ENCODE data around the gene NTHL1.
A peak's percentile ranks its signal among the peaks of the same experiment; 100 is the strongest.

NTHL1 gene

GRCh38 chr16:2027024-2028010 lies 20.3 kb downstream of the NTHL1 start:
- H3K36me3 ChIP-seq (ENCODE audit: insufficient read depth, low read length), result no peaks in the 10 kb centered on the region; the same call in 1 of the 2 replicates
- peaks cover 10% of the 10 kb centered on the region; the same call in 1 of the 2 replicates for H3K4me1 ChIP-seq (ENCODE audit: insufficient read depth, low read length)
- peak overlapping the region; percentile 49; the same call in 1 of the 2 replicates for H3K9ac ChIP-seq (ENCODE audit: low read depth, low read length)
- H3K9me3 ChIP-seq (ENCODE audit: control insufficient read depth, insufficient read depth, low read length), result no peaks in the 10 kb centered on the region

- Histone ChIP-seq H3K9ac (ENCODE audit: low read depth, low read length) (peak within 1 kb of the TSS; percentile 49; the same call in 1 of the 2 replicates), H3K36me3 (ENCODE audit: insufficient read depth, low read length) (no peaks in the 10 kb centered on the region; the same call in 1 of the 2 replicates)
These were observed 21.1 kb downstream of the NTHL1 start, which contains the start of gene NHERF2 for GRCh38 chr16:2026461-2027023. TSS of gene NHERF2 (plus strand) at chr16:2026902. CDS start at chr16:2027006, 104 bp downstream.

GRCh38 chr16:2025878-2026460 lies 21.7 kb downstream of the NTHL1 start:
- Histone ChIP-seq H3K9ac (ENCODE audit: low read depth, low read length) (peak overlapping the region; percentile 44; the same call in 1 of the 2 replicates), H3K4me1 (ENCODE audit: insufficient read depth, low read length) (peaks cover 6% of the 10 kb centered on the region; the same call in 1 of the 2 replicates), H3K9me3 (ENCODE audit: control insufficient read depth, insufficient read depth, low read length) (no peaks in the 10 kb centered on the region), H3K36me3 (ENCODE audit: insufficient read depth, low read length) (no peaks in the 10 kb centered on the region; the same call in 1 of the 2 replicates)

More at GRCh38 chr16:2026461-2027023, 21.1 kb downstream of the NTHL1 start, which contains the start of gene NHERF2:
- Histone ChIP-seq H3K9me3 (ENCODE audit: control insufficient read depth, insufficient read depth, low read length) (no peaks in the 10 kb centered on the region), H3K4me1 (ENCODE audit: insufficient read depth, low read length) (peaks cover 6% of the 10 kb centered on the region; the same call in 1 of the 2 replicates)

GRCh38 chr16:2025251-2025650 lies 22.4 kb downstream of the NTHL1 start:
- no peaks in the 10 kb centered on the region for H3K9me3 ChIP-seq (ENCODE audit: control insufficient read depth, insufficient read depth, low read length)
- peaks cover 6% of the 10 kb centered on the region; the same call in 1 of the 2 replicates for H3K4me1 ChIP-seq (ENCODE audit: insufficient read depth, low read length)
- H3K36me3 ChIP-seq (ENCODE audit: insufficient read depth, low read length), result no peaks in the 10 kb centered on the region; the same call in 1 of the 2 replicates
- H3K9ac ChIP-seq (ENCODE audit: low read depth, low read length), result no peak overlapping the region

GRCh38 chr16:2024032-2024420 lies 23.6 kb downstream of the NTHL1 start:
- Histone ChIP-seq H3K36me3 (ENCODE audit: insufficient read depth, low read length) (no peaks in the 10 kb centered on the region), H3K9me3 (ENCODE audit: control insufficient read depth, insufficient read depth, low read length) (no peaks in the 10 kb centered on the region), H3K4me1 (ENCODE audit: insufficient read depth, low read length) (peaks cover 6% of the 10 kb centered on the region; the same call in 1 of the 2 replicates), H3K9ac (ENCODE audit: low read depth, low read length) (peak overlapping the region; percentile 42; the same call in 1 of the 2 replicates)

- Histone ChIP-seq H3K9ac (ENCODE audit: low read depth, low read length) (peak overlapping the region; percentile 42), H3K36me3 (ENCODE audit: insufficient read depth, low read length) (no peaks in the 10 kb centered on the region), H3K9me3 (ENCODE audit: control insufficient read depth, insufficient read depth, low read length) (no peaks in the 10 kb centered on the region), H3K4me1 (ENCODE audit: insufficient read depth, low read length) (peaks cover 6% of the 10 kb centered on the region; the same call in 1 of the 2 replicates)
These were observed 24.3 kb downstream of the NTHL1 start for GRCh38 chr16:2023092-2024031.

- Histone ChIP-seq H3K36me3 (ENCODE audit: insufficient read depth, low read length) (no peaks in the 10 kb centered on the region), H3K4me1 (ENCODE audit: insufficient read depth, low read length) (peaks cover 6% of the 10 kb centered on the region; the same call in 1 of the 2 replicates), H3K9me3 (ENCODE audit: control insufficient read depth, insufficient read depth, low read length) (no peaks in the 10 kb centered on the region), H3K9ac (ENCODE audit: low read depth, low read length) (peak overlapping the region; percentile 42)
These were observed 24.9 kb downstream of the NTHL1 start for GRCh38 chr16:2022723-2023091.

- Histone ChIP-seq H3K36me3 (ENCODE audit: insufficient read depth, low read length) (no peaks in the 10 kb centered on the region), H3K4me1 (ENCODE audit: insufficient read depth, low read length) (peaks cover 6% of the 10 kb centered on the region; the same call in 1 of the 2 replicates), H3K9me3 (ENCODE audit: control insufficient read depth, insufficient read depth, low read length) (no peaks in the 10 kb centered on the region), H3K9ac (ENCODE audit: low read depth, low read length) (peak overlapping the region; percentile 62; the same call in 1 of the 2 replicates)
These were observed 27.5 kb downstream of the NTHL1 start for GRCh38 chr16:2019921-2020831.

GRCh38 chr16:2019518-2019920 lies 28.1 kb downstream of the NTHL1 start, which contains the start of gene NPW:
TSS of gene NPW (plus strand) at chr16:2019785.
- peaks cover 6% of the 10 kb centered on the region; the same call in 1 of the 2 replicates for H3K4me1 ChIP-seq (ENCODE audit: insufficient read depth, low read length)
- H3K36me3 ChIP-seq (ENCODE audit: insufficient read depth, low read length), result no peaks in the 10 kb centered on the region
- H3K9ac ChIP-seq (ENCODE audit: low read depth, low read length), result peak within 1 kb of the TSS; percentile 62; the same call in 1 of the 2 replicates
- no peaks in the 10 kb centered on the region for H3K9me3 ChIP-seq (ENCODE audit: control insufficient read depth, insufficient read depth, low read length)

GRCh38 chr16:2016407-2016922 lies 31.2 kb downstream of the NTHL1 start:
- no peaks in the 10 kb centered on the region for H3K9me3 ChIP-seq (ENCODE audit: control insufficient read depth, insufficient read depth, low read length)
- no peak overlapping the region for H3K9ac ChIP-seq (ENCODE audit: low read depth, low read length)
- H3K4me1 ChIP-seq (ENCODE audit: insufficient read depth, low read length), result no peaks in the 10 kb centered on the region
- no peaks in the 10 kb centered on the region for H3K36me3 ChIP-seq (ENCODE audit: insufficient read depth, low read length)

- Histone ChIP-seq H3K36me3 (ENCODE audit: insufficient read depth, low read length) (no peaks in the 10 kb centered on the region), H3K9me3 (ENCODE audit: control insufficient read depth, insufficient read depth, low read length) (no peaks in the 10 kb centered on the region), H3K9ac (ENCODE audit: low read depth, low read length) (no peak overlapping the region), H3K4me1 (ENCODE audit: insufficient read depth, low read length) (no peaks in the 10 kb centered on the region)
These were observed 31.8 kb downstream of the NTHL1 start for GRCh38 chr16:2015947-2016208.

GRCh38 chr16:2015117-2015946 lies 32.3 kb downstream of the NTHL1 start:
- no peak overlapping the region for H3K9ac ChIP-seq (ENCODE audit: low read depth, low read length)
- H3K36me3 ChIP-seq (ENCODE audit: insufficient read depth, low read length), result no peaks in the 10 kb centered on the region
- H3K4me1 ChIP-seq (ENCODE audit: insufficient read depth, low read length), result no peaks in the 10 kb centered on the region

More at GRCh38 chr16:2015117-2015946, 32.3 kb downstream of the NTHL1 start:
- H3K9me3 ChIP-seq (ENCODE audit: control insufficient read depth, insufficient read depth, low read length), result no peaks in the 10 kb centered on the region

Measured in ES-I3 (cell line).